GM12892 (cell line): Measurements from ENCODE around the gene AOPEP.

Experiments
- POLR2A ChIP-seq: IDR thresholded peaks from 2 replicates; pipeline ENCODE4 v1.6.1; 2011; ENCODE audit warnings: low read depth, low read length, control low read depth
- POLR2AphosphoS5 ChIP-seq: IDR thresholded peaks from 2 replicates; pipeline ENCODE4 v1.6.1; 2011; ENCODE audit warnings: low read depth, low read length, control low read depth

GRCh38 chr9:95073042-95073607, 346.6 kb downstream of the AOPEP start:
- no peak for TF ChIP-seq POLR2A
- TF ChIP-seq POLR2AphosphoS5, result no peak
